Measurements from ENCODE around the gene HID1.

Gene HID1

DNA sequence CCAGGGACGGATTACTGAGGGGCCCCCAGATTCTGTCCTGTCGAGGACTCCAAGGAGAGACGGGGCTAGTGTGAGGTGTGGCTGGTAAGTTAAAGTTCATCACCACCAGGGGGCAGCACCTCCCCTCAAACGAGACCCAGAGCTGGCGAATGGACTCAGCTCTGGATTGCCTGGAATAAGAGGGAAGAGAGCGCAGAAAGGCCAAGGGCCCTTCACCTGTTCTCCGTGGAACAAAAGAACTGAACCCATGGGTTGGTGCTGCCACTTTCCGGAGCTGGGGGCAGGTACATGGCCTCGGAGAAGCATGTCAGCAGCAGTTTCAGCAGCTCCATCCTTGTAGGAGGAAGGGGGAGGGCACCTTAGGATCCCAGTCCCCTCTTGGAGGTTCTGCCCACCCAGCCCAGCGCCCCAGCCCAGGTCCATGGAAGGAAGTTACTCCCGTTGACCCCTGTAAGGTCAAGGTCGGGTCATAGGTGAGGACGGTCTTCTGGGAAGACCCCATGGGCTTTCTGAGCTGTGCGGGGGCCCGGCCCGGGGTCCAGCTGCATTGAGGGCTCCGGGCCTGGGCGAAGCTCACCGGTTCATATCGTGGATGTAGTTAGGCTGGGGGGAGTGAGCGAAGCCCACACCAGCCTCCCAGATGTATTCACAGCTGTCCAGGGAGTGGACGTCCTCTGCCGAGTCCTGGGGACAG lies 10.8 kb downstream of the HID1 start:
- Histone ChIP-seq H3K4me3 (ENCODE audit: low read depth in 1 of 5, low read length in 5 of 5) (no peak overlapping the region), H3K4me1 (ENCODE audit: control insufficient read depth in 5 of 5, insufficient read depth in 5 of 5, low read length in 5 of 5) (peaks cover 0 to 3% (median 3%) of the 10 kb centered on the region in 5 donors), H3K36me3 (ENCODE audit: control insufficient read depth in 5 of 5, insufficient read depth in 5 of 5, low read length in 5 of 5) (peaks cover 0 to 22% (median 4%) of the 10 kb centered on the region in 5 donors), H3K27me3 (ENCODE audit: control insufficient read depth in 5 of 5, insufficient read depth in 4 of 5, low read length in 5 of 5) (peaks cover 0 to 12% (median 7%) of the 10 kb centered on the region in 5 donors), H3K9me3 (ENCODE audit: control insufficient read depth in 5 of 5, low read length in 5 of 5) (peaks cover 0 to under 1% (median 0%) of the 10 kb centered on the region in 5 donors), H3K27ac (ENCODE audit: low read depth, low read length) (no peak overlapping the region), H3K9ac (ENCODE audit: low read length in 5 of 5) (no peak overlapping the region)

DNA sequence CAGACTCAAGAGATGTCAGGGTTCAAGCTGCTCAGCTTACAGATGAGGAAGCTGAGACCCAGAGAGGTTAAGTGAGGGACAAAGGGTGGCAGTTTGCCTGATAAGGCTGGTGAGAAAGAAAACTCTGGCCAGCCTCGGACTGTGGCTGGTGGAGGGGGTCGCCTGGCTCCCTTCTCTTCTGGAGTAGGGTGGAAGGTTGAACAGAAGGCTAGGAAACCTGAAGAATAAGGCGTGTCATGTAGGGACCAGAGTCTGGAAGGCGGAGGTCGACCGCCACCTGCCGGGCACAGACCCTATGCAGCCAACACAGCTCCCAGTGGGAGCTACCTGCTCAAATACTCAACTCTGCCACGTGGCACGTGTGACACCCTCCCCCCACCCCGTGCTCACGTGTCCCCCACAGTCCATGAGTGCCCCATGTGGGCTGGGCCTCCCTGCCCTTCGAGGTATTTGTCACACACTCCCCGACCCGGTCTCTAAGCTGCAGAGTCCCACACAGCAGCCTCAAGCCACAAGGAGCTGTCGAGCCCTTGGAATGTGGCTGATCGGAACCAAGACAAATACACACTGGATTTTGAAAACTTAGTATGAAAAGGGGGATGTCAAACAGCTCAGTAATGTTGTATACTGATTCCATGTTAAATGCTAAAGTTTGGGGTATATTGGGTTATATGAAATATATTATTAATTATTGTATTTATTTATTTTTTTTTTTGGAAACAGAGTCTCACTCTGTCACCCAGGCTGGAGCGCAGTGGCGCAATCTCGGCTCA lies 11.8 kb downstream of the HID1 start:
- H3K36me3 ChIP-seq (ENCODE audit: control insufficient read depth in 5 of 5, insufficient read depth in 5 of 5, low read length in 5 of 5), result peaks cover 0 to 31% (median 9%) of the 10 kb centered on the region in 5 donors
- peaks cover 0 to 7% (median 0%) of the 10 kb centered on the region in 5 donors for H3K9me3 ChIP-seq (ENCODE audit: control insufficient read depth in 5 of 5, low read length in 5 of 5)
- H3K9ac ChIP-seq (ENCODE audit: low read length in 5 of 5), result no peak overlapping the region
- peaks cover 0 to 12% (median 7%) of the 10 kb centered on the region in 5 donors for H3K27me3 ChIP-seq (ENCODE audit: control insufficient read depth in 5 of 5, insufficient read depth in 4 of 5, low read length in 5 of 5)
- peaks cover 0 to 3% (median 3%) of the 10 kb centered on the region in 5 donors for H3K4me1 ChIP-seq (ENCODE audit: control insufficient read depth in 5 of 5, insufficient read depth in 5 of 5, low read length in 5 of 5)
- H3K27ac ChIP-seq (ENCODE audit: low read depth, low read length), result no peak overlapping the region
- H3K4me3 ChIP-seq (ENCODE audit: low read depth in 1 of 5, low read length in 5 of 5), result no peak overlapping the region

DNA sequence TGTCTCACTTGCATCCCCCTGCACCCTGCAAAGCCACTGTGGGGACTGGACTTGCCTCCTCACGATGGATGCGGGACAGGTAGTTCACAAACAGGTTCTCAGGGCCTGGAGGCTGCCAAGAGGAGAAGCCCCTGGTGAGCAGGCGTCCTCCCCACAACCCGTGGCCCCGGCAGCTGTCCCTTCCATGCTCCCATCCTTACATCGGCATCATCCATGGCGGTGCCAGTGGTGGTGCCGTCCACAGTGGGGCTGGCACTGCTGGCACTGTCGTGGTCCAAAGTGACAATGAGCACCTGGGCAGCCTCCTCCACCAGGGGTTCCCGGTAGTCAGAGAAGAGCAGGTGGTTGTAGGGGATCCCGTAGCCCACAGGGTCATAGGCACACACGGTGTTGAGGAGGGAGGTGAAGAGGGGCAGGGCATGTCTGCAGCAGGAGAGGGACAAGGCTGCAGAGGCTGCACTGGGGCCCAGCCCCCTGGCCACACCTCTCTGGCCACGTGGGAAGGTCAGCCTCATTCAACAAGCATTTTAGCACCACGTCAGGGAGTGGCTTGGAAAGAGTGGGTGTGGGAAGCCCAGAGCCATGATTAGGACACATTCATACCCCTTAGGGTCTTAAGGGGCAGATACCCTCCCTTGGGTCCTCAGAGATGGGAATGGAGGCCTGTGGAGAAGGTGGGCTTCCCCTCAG lies 12.6 kb downstream of the HID1 start:
- H3K27me3 ChIP-seq (ENCODE audit: control insufficient read depth in 5 of 5, insufficient read depth in 4 of 5, low read length in 5 of 5), result peaks cover 0 to 12% (median 7%) of the 10 kb centered on the region in 5 donors
- H3K27ac ChIP-seq (ENCODE audit: low read depth, low read length), result no peak overlapping the region
- peaks cover 0 to 36% (median 15%) of the 10 kb centered on the region in 5 donors for H3K36me3 ChIP-seq (ENCODE audit: control insufficient read depth in 5 of 5, insufficient read depth in 5 of 5, low read length in 5 of 5)
- peaks cover 0 to 3% (median 3%) of the 10 kb centered on the region in 5 donors for H3K4me1 ChIP-seq (ENCODE audit: control insufficient read depth in 5 of 5, insufficient read depth in 5 of 5, low read length in 5 of 5)
- H3K4me3 ChIP-seq (ENCODE audit: low read depth in 1 of 5, low read length in 5 of 5), result no peak overlapping the region
- peaks cover 0 to 7% (median 0%) of the 10 kb centered on the region in 5 donors for H3K9me3 ChIP-seq (ENCODE audit: control insufficient read depth in 5 of 5, low read length in 5 of 5)
- H3K9ac ChIP-seq (ENCODE audit: low read length in 5 of 5), result no peak overlapping the region

DNA sequence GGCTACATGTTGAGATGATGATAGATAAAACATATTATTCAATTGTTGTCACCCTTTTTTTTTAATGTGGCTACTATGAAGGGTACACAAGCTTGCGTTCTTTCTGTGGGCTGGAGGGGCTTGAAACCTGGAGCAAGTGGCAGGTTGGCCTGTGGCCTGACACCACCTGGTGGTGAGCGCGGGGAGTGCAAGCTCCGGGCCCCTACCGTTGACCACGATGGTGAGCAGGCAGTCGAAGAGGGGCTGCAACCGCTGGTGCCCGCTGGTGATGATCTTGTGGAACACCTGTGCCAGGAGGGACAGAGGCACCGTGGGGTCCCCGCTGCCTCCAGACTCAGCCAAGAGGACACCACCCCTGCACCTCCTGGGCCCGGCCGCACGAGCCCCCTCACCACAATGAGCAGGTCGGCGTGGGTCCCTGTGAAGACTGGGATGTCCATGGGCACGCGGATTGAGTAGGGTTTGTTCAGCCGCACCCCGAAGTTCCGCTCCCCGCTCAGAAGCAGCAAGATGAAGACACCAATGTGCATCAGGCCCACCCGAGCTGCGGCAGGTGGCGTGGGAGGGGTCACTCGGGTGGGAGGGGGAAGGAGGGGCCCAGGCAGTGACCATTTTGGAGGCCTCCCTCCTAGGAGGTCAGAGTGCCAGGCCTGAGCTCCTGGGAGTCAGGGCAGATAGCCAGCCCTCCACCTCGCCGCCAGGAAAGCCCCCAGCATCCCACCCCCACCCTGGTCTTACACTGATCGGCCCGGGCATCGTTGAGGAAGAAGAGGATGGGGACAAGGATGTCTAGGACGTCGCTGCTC lies 14.4 kb downstream of the HID1 start:
- no peak overlapping the region for H3K4me3 ChIP-seq (ENCODE audit: low read depth in 1 of 5, low read length in 5 of 5)
- peaks cover 0 to 12% (median 7%) of the 10 kb centered on the region in 5 donors for H3K27me3 ChIP-seq (ENCODE audit: control insufficient read depth in 5 of 5, insufficient read depth in 4 of 5, low read length in 5 of 5)
- peaks cover 0 to 43% (median 24%) of the 10 kb centered on the region in 5 donors for H3K36me3 ChIP-seq (ENCODE audit: control insufficient read depth in 5 of 5, insufficient read depth in 5 of 5, low read length in 5 of 5)
- H3K4me1 ChIP-seq (ENCODE audit: control insufficient read depth in 5 of 5, insufficient read depth in 5 of 5, low read length in 5 of 5), result peaks cover 0 to 3% (median 3%) of the 10 kb centered on the region in 5 donors
- H3K27ac ChIP-seq (ENCODE audit: low read depth, low read length), result no peak overlapping the region
- H3K9ac ChIP-seq (ENCODE audit: low read length in 5 of 5), result no peak overlapping the region
- peaks cover 0 to 7% (median 0%) of the 10 kb centered on the region in 5 donors for H3K9me3 ChIP-seq (ENCODE audit: control insufficient read depth in 5 of 5, low read length in 5 of 5)

DNA sequence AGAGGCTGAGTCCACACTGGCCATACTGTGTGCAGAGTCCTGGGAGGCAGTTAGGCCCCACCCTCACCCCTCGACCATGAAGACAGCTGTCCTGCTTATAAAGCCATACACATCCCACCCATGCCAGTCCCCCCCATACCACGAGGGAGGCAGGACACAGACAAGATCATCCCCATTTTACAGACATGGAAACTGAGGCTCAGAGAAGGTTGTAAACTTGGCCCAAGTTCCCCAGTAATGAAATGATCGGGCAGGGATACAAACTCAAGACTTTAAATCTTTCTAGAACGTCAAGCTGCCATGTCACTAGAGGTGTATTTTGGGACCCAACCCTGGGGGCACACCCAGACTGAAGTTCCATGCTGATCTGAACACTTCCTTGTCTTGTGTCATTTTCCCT lies 16.5 kb downstream of the HID1 start:
- Histone ChIP-seq H3K27me3 (ENCODE audit: control insufficient read depth in 5 of 5, insufficient read depth in 4 of 5, low read length in 5 of 5) (peaks cover 8 to 21% (median 16%) of the 10 kb centered on the region in 5 donors), H3K9me3 (ENCODE audit: control insufficient read depth in 5 of 5, low read length in 5 of 5) (peaks cover 0 to 7% (median 0%) of the 10 kb centered on the region in 5 donors), H3K36me3 (ENCODE audit: control insufficient read depth in 5 of 5, insufficient read depth in 5 of 5, low read length in 5 of 5) (peaks cover 0 to 51% (median 26%) of the 10 kb centered on the region in 5 donors), H3K27ac (ENCODE audit: low read depth, low read length) (no peak overlapping the region), H3K9ac (ENCODE audit: low read length in 5 of 5) (no peak overlapping the region), H3K4me1 (ENCODE audit: control insufficient read depth in 5 of 5, insufficient read depth in 5 of 5, low read length in 5 of 5) (peaks cover 0 to 3% (median 0%) of the 10 kb centered on the region in 5 donors), H3K4me3 (ENCODE audit: low read depth in 1 of 5, low read length in 5 of 5) (no peak overlapping the region)

DNA sequence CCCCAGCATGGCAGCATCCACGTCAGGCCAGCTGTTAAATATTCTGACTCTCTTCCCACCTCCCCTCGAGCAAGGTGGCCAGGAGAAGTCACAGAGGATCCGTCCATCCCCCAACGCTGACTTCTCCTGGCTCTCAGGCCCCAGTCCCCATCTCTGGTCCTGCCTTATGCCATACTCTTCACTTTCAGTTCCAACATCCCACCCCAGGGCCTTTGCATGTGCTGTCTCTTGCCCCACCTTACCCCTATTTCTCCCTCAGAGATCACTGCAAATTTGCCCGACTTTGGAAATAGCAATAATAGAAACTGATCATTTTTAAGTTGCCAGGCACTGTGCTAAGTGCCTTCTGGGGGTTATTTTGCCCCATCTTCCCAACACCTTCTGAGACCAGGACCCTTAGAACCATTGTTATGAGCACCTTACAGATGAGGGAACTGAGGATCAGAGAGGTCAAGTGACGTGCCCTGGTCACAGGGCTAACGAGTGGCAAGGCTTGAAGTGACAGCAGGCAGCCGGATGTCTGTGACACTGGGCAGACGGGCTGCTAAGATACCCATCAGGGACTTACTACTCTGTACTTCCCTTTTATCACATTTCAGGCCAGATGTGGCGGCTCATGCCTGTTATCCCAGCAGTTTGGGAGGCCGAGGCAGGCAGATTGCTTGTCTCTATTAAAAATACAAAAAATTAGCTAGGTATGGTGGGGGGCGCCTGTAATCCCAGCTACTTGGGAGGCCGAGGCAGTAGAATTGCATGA lies 17.7 kb downstream of the HID1 start:
- Histone ChIP-seq H3K27ac (ENCODE audit: low read depth, low read length) (no peak overlapping the region), H3K36me3 (ENCODE audit: control insufficient read depth in 5 of 5, insufficient read depth in 5 of 5, low read length in 5 of 5) (peaks cover 0 to 48% (median 23%) of the 10 kb centered on the region in 5 donors), H3K4me3 (ENCODE audit: low read depth in 1 of 5, low read length in 5 of 5) (no peak overlapping the region), H3K4me1 (ENCODE audit: control insufficient read depth in 5 of 5, insufficient read depth in 5 of 5, low read length in 5 of 5) (peaks cover 0 to 3% (median 0%) of the 10 kb centered on the region in 5 donors), H3K9me3 (ENCODE audit: control insufficient read depth in 5 of 5, low read length in 5 of 5) (peaks cover 0 to 7% (median 0%) of the 10 kb centered on the region in 5 donors), H3K9ac (ENCODE audit: low read length in 5 of 5) (no peak overlapping the region), H3K27me3 (ENCODE audit: control insufficient read depth in 5 of 5, insufficient read depth in 4 of 5, low read length in 5 of 5) (peaks cover 13 to 21% (median 15%) of the 10 kb centered on the region in 5 donors)

DNA sequence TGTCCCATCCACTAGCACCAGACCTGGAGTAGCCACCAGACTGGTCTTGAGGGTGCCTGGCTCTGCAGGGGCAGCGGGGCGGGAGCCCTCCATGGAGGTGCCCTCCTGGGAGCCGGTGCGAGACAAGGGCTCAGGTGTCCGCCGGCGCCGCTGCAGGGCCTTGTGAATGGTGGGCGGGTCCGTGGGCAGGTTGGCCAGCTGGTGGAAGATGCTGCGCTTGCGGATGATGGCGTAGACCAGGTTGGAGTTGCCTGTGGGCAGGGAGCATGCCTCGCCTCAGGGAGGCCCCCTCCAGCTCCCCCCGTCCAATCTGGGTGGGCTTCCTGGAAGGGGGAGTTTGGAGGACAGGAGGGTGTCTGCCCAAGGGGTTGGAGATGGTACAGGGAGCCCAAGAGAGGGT lies 18.4 kb downstream of the HID1 start:
- H3K27ac ChIP-seq (ENCODE audit: low read depth, low read length), result no peak overlapping the region
- peaks cover 0 to 41% (median 22%) of the 10 kb centered on the region in 5 donors for H3K36me3 ChIP-seq (ENCODE audit: control insufficient read depth in 5 of 5, insufficient read depth in 5 of 5, low read length in 5 of 5)
- H3K9me3 ChIP-seq (ENCODE audit: control insufficient read depth in 5 of 5, low read length in 5 of 5), result peaks cover 0 to 7% (median 0%) of the 10 kb centered on the region in 5 donors
- H3K4me1 ChIP-seq (ENCODE audit: control insufficient read depth in 5 of 5, insufficient read depth in 5 of 5, low read length in 5 of 5), result peaks cover 0 to 3% (median 0%) of the 10 kb centered on the region in 5 donors
- H3K27me3 ChIP-seq (ENCODE audit: control insufficient read depth in 5 of 5, insufficient read depth in 4 of 5, low read length in 5 of 5), result peaks cover 13 to 20% (median 16%) of the 10 kb centered on the region in 5 donors
- H3K4me3 ChIP-seq (ENCODE audit: low read depth in 1 of 5, low read length in 5 of 5), result no peak overlapping the region
- H3K9ac ChIP-seq (ENCODE audit: low read length in 5 of 5), result no peak overlapping the region

DNA sequence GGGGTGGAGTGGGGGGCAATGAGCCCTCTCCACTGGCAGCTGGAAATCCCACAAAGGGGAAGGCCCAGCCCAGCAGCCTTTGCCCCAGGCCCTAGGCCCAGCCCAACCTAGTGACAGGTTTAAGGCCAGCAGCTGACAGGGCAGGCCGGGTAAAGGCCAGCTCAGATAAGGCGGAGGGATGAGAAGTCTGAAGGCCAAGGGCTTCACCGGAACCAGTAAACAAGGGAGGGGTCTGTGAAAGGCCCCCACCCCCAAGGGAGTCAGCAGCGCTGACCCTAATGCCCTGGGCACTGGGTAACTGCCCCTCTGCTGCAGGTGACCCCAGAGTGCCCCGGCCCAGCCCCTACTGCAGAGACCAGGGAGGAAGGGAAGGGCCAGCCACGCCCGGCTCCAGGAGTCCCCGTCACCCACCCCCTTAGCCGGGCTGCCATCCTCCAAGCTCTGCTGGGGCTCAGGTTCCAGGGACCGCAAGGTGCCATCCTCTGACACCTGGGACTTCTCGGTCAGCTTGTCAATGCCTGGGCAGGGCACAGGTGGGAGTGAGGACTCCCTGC lies 19.3 kb downstream of the HID1 start:
- no peak overlapping the region for H3K4me3 ChIP-seq (ENCODE audit: low read depth in 1 of 5, low read length in 5 of 5)
- no peak overlapping the region for H3K9ac ChIP-seq (ENCODE audit: low read length in 5 of 5)
- no peak overlapping the region for H3K27ac ChIP-seq (ENCODE audit: low read depth, low read length)
- H3K36me3 ChIP-seq (ENCODE audit: control insufficient read depth in 5 of 5, insufficient read depth in 5 of 5, low read length in 5 of 5), result peaks cover 0 to 41% (median 22%) of the 10 kb centered on the region in 5 donors
- peaks cover 13 to 19% (median 16%) of the 10 kb centered on the region in 5 donors for H3K27me3 ChIP-seq (ENCODE audit: control insufficient read depth in 5 of 5, insufficient read depth in 4 of 5, low read length in 5 of 5)
- peaks cover 0 to 7% (median 0%) of the 10 kb centered on the region in 5 donors for H3K9me3 ChIP-seq (ENCODE audit: control insufficient read depth in 5 of 5, low read length in 5 of 5)
- peaks cover 0 to 3% (median 0%) of the 10 kb centered on the region in 5 donors for H3K4me1 ChIP-seq (ENCODE audit: control insufficient read depth in 5 of 5, insufficient read depth in 5 of 5, low read length in 5 of 5)

All from subcutaneous abdominal adipose tissue (tissue), 5 donors.